HepG2 (cell line): ENCODE results near the gene SOCS1. TPM values are rescaled to one million over a fixed set of nuclear protein-coding genes. Genes with fewer than 3 reads are reported as not detected.
A peak's percentile ranks its signal among the peaks of the same experiment; 100 is the strongest.

Experiments
- CCAR2 ChIP-seq: fragments of 200-400 bp; formaldehyde crosslinking; optimal IDR thresholded peaks from 2 replicates; pipeline ENCODE3; 2018; ENCODE audit warnings: low read depth, mild to moderate bottlenecking, low read length, moderate library complexity
- CSRNP2 ChIP-seq: sonication (generic); formaldehyde crosslinking; conservative IDR thresholded peaks from 2 replicates; pipeline ENCODE4 v1.8.0; 2022; ENCODE audit warnings: low read depth, missing genetic modification reagents
- GABPA ChIP-seq, 2 experiments: IDR thresholded peaks; 2 replicates each; pipeline ENCODE4 v1.6.1; 2011 to 2016; ENCODE audit warnings: low read depth in 2 of 2, low read length in 1 of 2, missing biosample characterization in 1 of 2, missing genetic modification characterization in 1 of 2
- PITX1 ChIP-seq: sonication (generic); formaldehyde crosslinking; IDR thresholded peaks from 2 replicates; pipeline ENCODE4 v1.5.1; 2020; ENCODE audit warnings: mild to moderate bottlenecking, missing genetic modification reagents
- RBM39 ChIP-seq: fragments of 200-400 bp; formaldehyde crosslinking; IDR thresholded peaks from one replicate; pipeline ENCODE4 v1.6.1; 2018; ENCODE audit warnings: antibody characterized with exemption, mild to moderate bottlenecking, low read depth, low read length; ENCODE audit not compliant: poor library complexity, severe bottlenecking
- RNF2 ChIP-seq: fragments of 450-650 bp; conservative IDR thresholded peaks from 2 replicates; pipeline ENCODE4 v1.6.1; 2016; ENCODE audit warnings: low read depth
- SCMH1 ChIP-seq: sonication (generic); formaldehyde crosslinking; IDR thresholded peaks from 2 replicates; pipeline ENCODE4 v1.9.0; 2021; ENCODE audit warnings: missing genetic modification reagents, mild to moderate bottlenecking, borderline replicate concordance
- SMYD3 ChIP-seq: sonication (generic); formaldehyde crosslinking; IDR thresholded peaks from 2 replicates; pipeline ENCODE4 v1.8.1; 2023; ENCODE audit warnings: mild to moderate bottlenecking, missing genetic modification reagents
- SPEN ChIP-seq: sonication (generic); formaldehyde crosslinking; IDR thresholded peaks from 2 replicates; pipeline ENCODE4 v1.5.1; 2020; ENCODE audit warnings: low read depth, mild to moderate bottlenecking, missing genetic modification reagents
- ZBTB7A ChIP-seq: sonication (generic); formaldehyde crosslinking; IDR thresholded peaks from 2 replicates; pipeline ENCODE4 v1.8.0; 2022; ENCODE audit warnings: mild to moderate bottlenecking, missing genetic modification reagents
- ZHX2 ChIP-seq, 2 experiments: sonication (generic) in 1 of 2; formaldehyde crosslinking in 1 of 2; IDR thresholded peaks; 2 replicates each; pipeline versions ENCODE4 v1.6.1 to v1.9.0; 2014 to 2022; ENCODE audit warnings: antibody characterized with exemption in 1 of 2, borderline replicate concordance in 1 of 2, inconsistent platforms in 1 of 2, low read depth in 1 of 2, missing genetic modification reagents in 1 of 2
- ZNF501 ChIP-seq: sonication (generic); formaldehyde crosslinking; IDR thresholded peaks from 2 replicates; pipeline ENCODE4 v1.5.1; 2020; ENCODE audit warnings: mild to moderate bottlenecking, moderate library complexity, missing genetic modification reagents
- ZNF510 ChIP-seq: sonication (generic); formaldehyde crosslinking; IDR thresholded peaks from 2 replicates; pipeline ENCODE4 v1.4.0; 2020; ENCODE audit warnings: low read depth, mild to moderate bottlenecking, missing genetic modification reagents
- ZNF580 ChIP-seq: IDR thresholded peaks from 2 replicates; pipeline ENCODE4 v1.6.1; 2016; ENCODE audit warnings: low read depth, borderline replicate concordance
- ZNF597 ChIP-seq: sonication (generic); formaldehyde crosslinking; IDR thresholded peaks from 2 replicates; pipeline ENCODE4 v1.5.0; 2020; ENCODE audit warnings: missing genetic modification reagents
- ZNF691 ChIP-seq: sonication (generic); formaldehyde crosslinking; IDR thresholded peaks from 2 replicates; pipeline ENCODE4 v1.4.0; 2020; ENCODE audit warnings: missing genetic modification reagents, low read depth, mild to moderate bottlenecking, borderline replicate concordance
- polyA plus RNA-seq, 8 experiments: library from polyadenylated mRNA; depleted of rRNA in 3 of 8; stranded (reverse) in 7 of 8; unstranded in 1 of 8; fragments of >200 nt; fragmentation: Illumina TruSeq in 4 of 8; extraction: Trizol in 4 of 8; gene quantifications; 2 replicates each; pipeline versions ENCODE4 v1.2.1 to v1.2.3, GENCODE V29; 2011 to 2016; ENCODE audit warnings: low read depth in 4 of 8, missing spikeins in 1 of 8, mixed read lengths in 1 of 8; ENCODE audit not compliant: insufficient read depth in 1 of 8
- total RNA-seq, 5 experiments: library from RNA; depleted of rRNA; stranded (reverse); fragments of >200 nt; fragmentation: Illumina TruSeq; extraction: Trizol; gene quantifications; 2 replicates each; pipeline ENCODE4 v1.2.3, GENCODE V29; 2016; ENCODE audit warnings: low read depth in 1 of 5

SOCS1 gene
- total and polyA plus RNA-seq, 2 of the 13 experiments (the other 11 are each of a cell fraction or from before 2014, with no cell fraction given): 5.3 to 6.3 TPM

- TF ChIP-seq CSRNP2 (no peak), RBM39 (no peak), SCMH1 (CRISPR knock-in tag) (no peak), ZNF510 (no peak), PITX1 (CRISPR knock-in tag) (peak; percentile 36; the same call in 1 of the 2 replicates), ZHX2 (IDR thresholded peaks at IDR 0.05; ENCODE audit: low read depth) (peak; percentile 24; the same call in 1 of the 2 replicates), ZHX2 (CRISPR knock-in tag; IDR thresholded peaks at IDR 0.05; ENCODE audit: borderline replicate concordance) (no peak), ZBTB7A (CRISPR knock-in tag) (no peak), ZNF691 (CRISPR knock-in tag) (no peak; the same call in 1 of the 2 replicates), SPEN (CRISPR knock-in tag) (no peak), RNF2 (no peak; the same call in 1 of the 2 replicates), SMYD3 (CRISPR knock-in tag) (0 out of 2 replicates have a peak, but pooled peaks have one; percentile 52), CCAR2 (peak; percentile 32), GABPA (IDR thresholded peaks at IDR 0.05; ENCODE audit: low read depth, low read length) (no peak), GABPA (CRISPR knock-in tag; IDR thresholded peaks at IDR 0.05; ENCODE audit: low read depth) (no peak), ZNF580 (CRISPR knock-in tag) (no peak), ZNF597 (CRISPR knock-in tag) (no peak), ZNF501 (no peak)
Measured at GRCh38 chr16:11254913-11255736, 879 bp downstream of the SOCS1 start (continued).
